Heart right ventricle (tissue), 16 donors: Measurements from ENCODE around the gene LSM14A. TPM values are rescaled to one million over a fixed set of nuclear protein-coding genes. Genes with fewer than 3 reads are reported as not detected.
A peak's percentile ranks its signal among the peaks of the same experiment; 100 is the strongest.

Experiments used
- ATAC-seq, 8 donors: fragments of 200-7000 bp; cut with Tn5 transposase; one replicate each; pipeline ENCODE4 v1.9.1; 2020; ENCODE audit warnings: mild to moderate bottlenecking in 8 of 8, moderate library complexity in 8 of 8, moderate number of reproducible peaks in 1 of 8
- DNase-seq, 2 donors: peaks; one replicate each; pipeline ENCODE4 v3.0.0-alpha.2; 2020
- H3K27ac ChIP-seq, 10 donors: fragments of 200-600 bp; sonication (generic) in 2 of 10; one replicate each; pipeline versions ENCODE4 v1.5.0 to v1.8.0; 2020 to 2022; ENCODE audit warnings: mild to moderate bottlenecking in 3 of 10
- H3K27me3 ChIP-seq, 7 donors: fragments of 200-600 bp; one replicate each; pipeline ENCODE4 v1.8.0; 2021 to 2022; ENCODE audit warnings: mild to moderate bottlenecking in 2 of 7
- H3K36me3 ChIP-seq, 9 donors: fragments of 200-600 bp; sonication (generic) in 1 of 9; one replicate each; pipeline versions ENCODE4 v1.5.0 to v1.8.0; 2020 to 2022; ENCODE audit warnings: mild to moderate bottlenecking in 2 of 9
- H3K4me1 ChIP-seq, 9 donors: fragments of 200-600 bp; sonication (generic) in 1 of 9; one replicate each; pipeline versions ENCODE4 v1.5.0 to v1.8.0; 2020 to 2022; ENCODE audit warnings: mild to moderate bottlenecking in 4 of 9
- H3K4me3 ChIP-seq, 10 donors: fragments of 200-600 bp; sonication (generic) in 2 of 10; one replicate each; pipeline versions ENCODE4 v1.5.0 to v1.8.0; 2020 to 2022; ENCODE audit warnings: mild to moderate bottlenecking in 7 of 10, moderate library complexity in 2 of 10
- H3K9me3 ChIP-seq, 11 donors: fragments of 200-600 bp in 10 of 11; sonication (generic) in 2 of 11; one replicate each; pipeline versions ENCODE4 v1.5.0 to v1.8.0; 2013 to 2022; ENCODE audit warnings: mild to moderate bottlenecking in 2 of 11, control low read depth in 1 of 11, moderate library complexity in 1 of 11
- CTCF ChIP-seq, 9 donors: fragments of 200-600 bp; sonication (generic) in 2 of 9; IDR thresholded peaks; one replicate each; pipeline versions ENCODE4 v1.5.0 to v1.8.0; 2021 to 2022; ENCODE audit warnings: antibody characterized with exemption in 9 of 9, mild to moderate bottlenecking in 5 of 9, moderate library complexity in 1 of 9
- WGBS, 2 donors: extraction: QIAGEN DNeasy Blood & Tissue Kit; methylation state at CpG; one replicate each; pipeline ENCODE4 v1.1.7; 2013; ENCODE audit warnings: inconsistent platforms in 1 of 2; 5-methylcytosine and 5-hydroxymethylcytosine counted together
- intact Hi-C, 10 donors: fragments of 100-400 bp; cut with DNase I; formaldehyde crosslinking; loops; one replicate each; pipeline versions ENCODE4 v1.11.1 to v1.14.2; 2022
- polyA plus RNA-seq, 2 donors: library from polyadenylated mRNA; stranded (reverse); fragments of 200-250 nt; gene quantifications; one replicate each; pipeline ENCODE4 v1.2.3, GENCODE V29; 2013
- total RNA-seq, 10 donors: library from RNA; stranded (reverse); fragmentation: NEBNext Ultra II Directional in 3 of 10; extraction: Animal tissue kit (Norgen Biotek cat#: 25700) in 3 of 10; gene quantifications; one replicate each; pipeline versions ENCODE4 v1.2.1 to v1.2.4, GENCODE V29; 2021 to 2023
- donor health status: Arrhythmogenic right ventricular cardiomyopathy.
- donor health status: ischemic (EF 13 %, LVEDD 7.1; RV severe dilation, severe dysfunction).
- donor health status: healthy with polysubstance abuse.
- donor health status: DM: no; HTN: yes; CAD: no.
- donor health status: DM: no; HTN: no; CAD: no.
- donor health status: ischemic (EF 25% LVEDD 6.9; RV normal size, moderate dysfunction).
- donor health status: ischemic (EF 25% LVEDD 5.7; RV mildly dilated, moderate dysfunction).
- donor health status: healthy.
- donor health status: DM: yes; HTN: yes; CAD: no.
- donor health status: Ischemic cardiomyopathy.
- donor health status: ischemic (EF 35%, LVEDD 5.7; RV mildly dilated, moderate dysfunction).
- donor health status: nonischemic (EF 11% LVEDD 7.7; RV severe dilation, severe dysfunction).
- donor health status: DM: yes; HTN: yes; CAD: no.
- donor health status: PGD.
- donor health status: ischemic (EF 29% LVEDD 5.4; RV normal size, mild dysfunction).
- donor health status: nonischemic (EF 23%, LVEDD 6.1; RV moderate dilation, normal function).

Gene LSM14A
- total and polyA plus RNA-seq, 12 donors, result 44.7 to 78.0 (median 66.1) TPM

- H3K9me3 ChIP-seq, result no peaks in the 10 kb centered on the region
- DNase-seq (no peak), ATAC-seq (no peak)
- TF ChIP-seq CTCF (IDR thresholded peaks at IDR 0.05), result no peak
- peak overlapping the region in 5 of 10 donors; percentile 4 to 55 (median 29) for H3K4me3 ChIP-seq
- peak overlapping the region; percentile 55 to 94 (median 88) for H3K27ac ChIP-seq
- peaks cover 0 to 3% (median 0%) of the 10 kb centered on the region in 9 donors for H3K36me3 ChIP-seq
- no peaks in the 10 kb centered on the region for H3K27me3 ChIP-seq
- intact Hi-C loops, result loop anchor here in 6 of 10 donors (5.0 to 10.0 kb wide), 4 partner anchors 48 to 68 kb away; no protein-coding TSS in a partner anchor
- H3K4me1 ChIP-seq, result peaks cover 7 to 93% (median 64%) of the 10 kb centered on the region in 9 donors
- 51 to 62% methylated on average over 2 of the region's 2 CpGs for WGBS, 2 donors
These were observed 97.2 kb downstream of the LSM14A start for GRCh38 chr19:34269489-34269888.

GRCh38 chr19:34269968-34270621 is 97.8 kb downstream of the LSM14A start:
- Histone ChIP-seq H3K27ac (peak overlapping the region; percentile 55 to 94 (median 88)), H3K4me3 (peak overlapping the region in 7 of 10 donors; percentile 4 to 55 (median 31)), H3K27me3 (no peaks in the 10 kb centered on the region), H3K36me3 (peaks cover 0 to 3% (median 0%) of the 10 kb centered on the region in 9 donors), H3K4me1 (peaks cover 7 to 93% (median 64%) of the 10 kb centered on the region in 9 donors), H3K9me3 (no peaks in the 10 kb centered on the region)
- DNase-seq (peak; percentile 57 to 79), ATAC-seq (peak; percentile 86 to 91 (median 88))
- intact Hi-C loops, result loop anchor here in 7 of 10 donors (5.0 to 10.0 kb wide), 6 partner anchors 37 to 67 kb away; no protein-coding TSS in a partner anchor
- TF ChIP-seq CTCF (IDR thresholded peaks at IDR 0.05), result no peak
- WGBS, 2 donors, result 28 to 38% methylated on average over 5 of the region's 5 CpGs

- intact Hi-C loops, result loop anchor here in 3 of 10 donors (5.0 to 10.0 kb wide), 2 partner anchors 34 to 62 kb away; no protein-coding TSS in a partner anchor
- H3K27ac ChIP-seq, result peak overlapping the region in 4 of 10 donors; percentile 15 to 94 (median 54)
- no peak for ATAC-seq
These were observed 100.8 kb downstream of the LSM14A start for GRCh38 chr19:34273121-34273520.

More at GRCh38 chr19:34273121-34273520, 100.8 kb downstream of the LSM14A start:
- no peaks in the 10 kb centered on the region for H3K9me3 ChIP-seq
- no peak overlapping the region for H3K4me3 ChIP-seq
- TF ChIP-seq CTCF (IDR thresholded peaks at IDR 0.05), result no peak
- H3K36me3 ChIP-seq, result peaks cover 0 to 3% (median 0%) of the 10 kb centered on the region in 9 donors
- 80 to 81% methylated on average over 4 of the region's 4 CpGs for WGBS, 2 donors
- no peaks in the 10 kb centered on the region for H3K27me3 ChIP-seq
- no peak for DNase-seq
- H3K4me1 ChIP-seq, result peaks cover 7 to 94% (median 64%) of the 10 kb centered on the region in 9 donors
